Measurements from ENCODE around the gene NUP133.

Gene NUP133

DNA sequence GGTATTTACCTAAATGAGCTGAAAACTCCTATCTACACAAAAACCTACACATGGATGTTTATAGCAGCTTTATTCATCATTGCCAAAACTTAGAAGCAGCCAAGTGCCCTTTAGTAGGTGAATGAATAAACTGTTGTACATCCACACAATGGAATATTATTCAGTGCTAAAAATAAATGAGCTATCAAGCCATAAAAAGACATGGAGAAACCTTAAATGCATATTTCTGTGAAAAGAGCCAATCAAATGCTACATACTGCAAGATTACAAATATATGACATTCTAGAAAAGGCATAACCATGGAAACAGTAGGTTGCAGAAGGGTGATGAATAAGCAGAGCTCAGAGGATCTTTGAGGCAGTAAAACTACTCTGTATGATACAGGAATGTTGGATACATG, 27.1 kb upstream of the NUP133 start:
- TF ChIP-seq, protein P1, sequence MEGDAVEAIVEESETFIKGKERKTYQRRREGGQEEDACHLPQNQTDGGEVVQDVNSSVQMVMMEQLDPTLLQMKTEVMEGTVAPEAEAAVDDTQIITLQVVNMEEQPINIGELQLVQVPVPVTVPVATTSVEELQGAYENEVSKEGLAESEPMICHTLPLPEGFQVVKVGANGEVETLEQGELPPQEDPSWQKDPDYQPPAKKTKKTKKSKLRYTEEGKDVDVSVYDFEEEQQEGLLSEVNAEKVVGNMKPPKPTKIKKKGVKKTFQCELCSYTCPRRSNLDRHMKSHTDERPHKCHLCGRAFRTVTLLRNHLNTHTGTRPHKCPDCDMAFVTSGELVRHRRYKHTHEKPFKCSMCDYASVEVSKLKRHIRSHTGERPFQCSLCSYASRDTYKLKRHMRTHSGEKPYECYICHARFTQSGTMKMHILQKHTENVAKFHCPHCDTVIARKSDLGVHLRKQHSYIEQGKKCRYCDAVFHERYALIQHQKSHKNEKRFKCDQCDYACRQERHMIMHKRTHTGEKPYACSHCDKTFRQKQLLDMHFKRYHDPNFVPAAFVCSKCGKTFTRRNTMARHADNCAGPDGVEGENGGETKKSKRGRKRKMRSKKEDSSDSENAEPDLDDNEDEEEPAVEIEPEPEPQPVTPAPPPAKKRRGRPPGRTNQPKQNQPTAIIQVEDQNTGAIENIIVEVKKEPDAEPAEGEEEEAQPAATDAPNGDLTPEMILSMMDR (conservative IDR thresholded peaks at IDR 0.05; ENCODE audit: low read depth, low read length), result no peak
- H3K79me2 ChIP-seq (ENCODE audit: insufficient read depth, low read depth), result peaks cover 37% of the 10 kb centered on the region; the same call in 1 of the 2 replicates
- H3K27me3 ChIP-seq (ENCODE audit: insufficient read depth, low read depth), result no peaks in the 10 kb centered on the region
- H3K4me2 ChIP-seq, result no peak overlapping the region
- H3K36me3 ChIP-seq (ENCODE audit: insufficient read depth), result peaks cover 18% of the 10 kb centered on the region; the same call in 1 of the 2 replicates
- H2AFZ ChIP-seq (ENCODE audit: low read depth), result no peak overlapping the region
- H3K27ac ChIP-seq, result no peak overlapping the region
- no peaks in the 10 kb centered on the region for H4K20me1 ChIP-seq (ENCODE audit: insufficient read depth)
- H3K4me1 ChIP-seq (ENCODE audit: low read depth, poor library complexity, severe bottlenecking), result peaks cover 52% of the 10 kb centered on the region
- H3K4me3 ChIP-seq (IDR thresholded peaks at IDR 0.05; ENCODE audit: insufficient read depth, low read depth, low read length), result no peak overlapping the region
- no peak overlapping the region for H3K9ac ChIP-seq

DNA sequence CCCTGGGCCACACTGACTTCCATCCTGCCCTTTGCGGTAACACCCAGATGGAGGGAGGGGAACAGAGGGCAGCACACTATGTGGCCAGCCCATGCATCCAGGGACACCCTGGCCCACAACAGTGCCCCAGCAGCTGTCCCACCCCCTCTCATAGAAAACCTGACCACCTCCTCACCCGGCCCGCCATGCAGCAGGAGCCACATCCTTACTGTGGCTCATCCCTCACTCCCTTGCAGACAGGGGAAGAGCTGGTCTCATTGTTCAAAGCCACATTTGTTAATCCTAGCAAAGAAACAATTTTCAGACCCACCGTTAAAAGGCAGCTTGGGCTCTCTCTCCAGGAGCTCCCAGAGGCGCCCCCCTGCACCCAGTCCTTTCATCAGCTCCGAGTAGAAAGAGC, 23.2 kb upstream of the NUP133 start:
- H3K4me2 ChIP-seq, result no peak overlapping the region
- H3K9ac ChIP-seq, result no peak overlapping the region
- no peak overlapping the region for H3K4me3 ChIP-seq (IDR thresholded peaks at IDR 0.05; ENCODE audit: insufficient read depth, low read depth, low read length)
- H3K4me1 ChIP-seq (ENCODE audit: low read depth, poor library complexity, severe bottlenecking), result peaks cover 21% of the 10 kb centered on the region
- peaks cover 18% of the 10 kb centered on the region; the same call in 1 of the 2 replicates for H3K36me3 ChIP-seq (ENCODE audit: insufficient read depth)
- TF ChIP-seq, protein P1 (conservative IDR thresholded peaks at IDR 0.05; ENCODE audit: low read depth, low read length), result no peak
- H3K79me2 ChIP-seq (ENCODE audit: insufficient read depth, low read depth), result peaks cover 29% of the 10 kb centered on the region; the same call in 1 of the 2 replicates
- H3K27me3 ChIP-seq (ENCODE audit: insufficient read depth, low read depth), result no peaks in the 10 kb centered on the region
- H2AFZ ChIP-seq (ENCODE audit: low read depth), result no peak overlapping the region
- no peak overlapping the region for H3K27ac ChIP-seq
- H4K20me1 ChIP-seq (ENCODE audit: insufficient read depth), result no peaks in the 10 kb centered on the region

DNA sequence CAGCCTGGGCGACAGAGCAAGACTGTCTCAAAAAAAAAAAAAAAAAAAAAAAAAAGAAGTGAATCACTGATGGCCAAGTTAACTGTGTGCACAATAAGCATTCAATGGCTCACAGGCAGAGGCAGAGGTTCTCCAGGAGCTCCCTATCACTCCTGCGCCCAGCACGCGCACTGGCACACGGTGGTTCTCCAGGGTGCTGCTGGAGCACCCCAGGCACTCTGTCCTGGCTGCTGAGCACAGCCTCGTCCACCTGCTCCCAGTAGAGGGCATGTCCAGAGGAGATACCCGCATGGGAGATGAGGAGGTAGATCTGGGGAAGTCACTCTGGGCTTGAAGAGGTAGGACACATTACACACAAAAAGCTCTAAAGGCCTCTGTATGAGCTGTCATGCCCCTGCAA, 21.5 kb upstream of the NUP133 start:
- peaks cover 16% of the 10 kb centered on the region; the same call in 1 of the 2 replicates for H3K79me2 ChIP-seq (ENCODE audit: insufficient read depth, low read depth)
- H3K9ac ChIP-seq, result no peak overlapping the region
- no peaks in the 10 kb centered on the region for H4K20me1 ChIP-seq (ENCODE audit: insufficient read depth)
- H3K27me3 ChIP-seq (ENCODE audit: insufficient read depth, low read depth), result no peaks in the 10 kb centered on the region
- no peak overlapping the region for H2AFZ ChIP-seq (ENCODE audit: low read depth)
- peaks cover 29% of the 10 kb centered on the region; the same call in 1 of the 2 replicates for H3K36me3 ChIP-seq (ENCODE audit: insufficient read depth)
- H3K4me1 ChIP-seq (ENCODE audit: low read depth, poor library complexity, severe bottlenecking), result peaks cover 19% of the 10 kb centered on the region
- TF ChIP-seq, protein P1 (conservative IDR thresholded peaks at IDR 0.05; ENCODE audit: low read depth, low read length), result no peak
- no peak overlapping the region for H3K4me2 ChIP-seq
- H3K27ac ChIP-seq, result no peak overlapping the region
- H3K4me3 ChIP-seq (IDR thresholded peaks at IDR 0.05; ENCODE audit: insufficient read depth, low read depth, low read length), result no peak overlapping the region

DNA sequence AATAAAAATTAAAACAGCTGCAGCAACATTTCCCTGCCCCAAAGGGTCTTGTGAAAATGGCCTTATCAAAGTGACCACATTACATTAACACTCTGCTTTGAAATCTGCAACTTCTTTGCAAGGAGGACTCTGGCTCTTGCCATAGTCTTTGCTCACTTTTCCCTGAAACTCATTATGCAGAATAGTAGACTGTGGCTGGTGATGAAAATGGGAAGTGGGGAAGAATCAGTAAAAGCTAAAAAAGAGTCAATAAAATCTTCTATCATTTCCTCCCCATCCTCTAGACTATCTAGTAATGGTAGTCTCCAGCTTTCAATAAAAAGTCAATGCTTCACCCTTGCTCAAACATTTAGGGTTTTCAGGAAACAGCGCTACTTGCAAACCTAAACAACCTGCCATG, 18.6 kb upstream of the NUP133 start:
- no peak overlapping the region for H3K4me2 ChIP-seq
- no peak overlapping the region for H3K27ac ChIP-seq
- TF ChIP-seq, protein P1 (conservative IDR thresholded peaks at IDR 0.05; ENCODE audit: low read depth, low read length), result no peak
- H3K79me2 ChIP-seq (ENCODE audit: insufficient read depth, low read depth), result no peaks in the 10 kb centered on the region; the same call in 1 of the 2 replicates
- H3K4me3 ChIP-seq (IDR thresholded peaks at IDR 0.05; ENCODE audit: insufficient read depth, low read depth, low read length), result no peak overlapping the region
- no peaks in the 10 kb centered on the region for H3K27me3 ChIP-seq (ENCODE audit: insufficient read depth, low read depth)
- peaks cover 19% of the 10 kb centered on the region for H3K4me1 ChIP-seq (ENCODE audit: low read depth, poor library complexity, severe bottlenecking)
- no peaks in the 10 kb centered on the region for H4K20me1 ChIP-seq (ENCODE audit: insufficient read depth)
- H2AFZ ChIP-seq (ENCODE audit: low read depth), result no peak overlapping the region
- peaks cover 18% of the 10 kb centered on the region; the same call in 1 of the 2 replicates for H3K36me3 ChIP-seq (ENCODE audit: insufficient read depth)
- H3K9ac ChIP-seq, result no peak overlapping the region

Measured in KMS-11 (cell line).